ENCODE data around the gene FLG.
"Not testable (repeated sequence)": the region's sequence is repeated elsewhere in the genome, so short reads cannot be mapped to it uniquely, and the experiment has no call there.

FLG gene

GRCh38 chr1:152325111-152325510, at the start of gene FLG:
TSS of gene FLG (minus strand) at chr1:152325239. CDS start at chr1:152315456, 9,783 bp downstream.
- no peak for DNase-seq

- no peak for DNase-seq
Measured at GRCh38 chr1:152374451-152374850, 49.4 kb upstream of the FLG start.

GRCh38 chr1:152372672-152373071, 47.6 kb upstream of the FLG start:
- DNase-seq, result no peak

GRCh38 chr1:152367436-152367835, 42.4 kb upstream of the FLG start:
- no peak for DNase-seq

- DNase-seq, result no peak
Measured at GRCh38 chr1:152359906-152360305, 34.9 kb upstream of the FLG start, which contains the start of gene FLG2. TSS of gene FLG2 (minus strand) at chr1:152360006. CDS start at chr1:152358884, 1,122 bp downstream.

- DNase-seq, result no peak
Measured at GRCh38 chr1:152356736-152357135, 31.7 kb upstream of the FLG start.

- no peak for DNase-seq
Measured at GRCh38 chr1:152349611-152350010, 24.6 kb upstream of the FLG start.

GRCh38 chr1:152348447-152348846, 23.4 kb upstream of the FLG start:
- DNase-seq, result no peak

- peak; percentile 13 for DNase-seq
Measured at GRCh38 chr1:152347116-152347728, 22.2 kb upstream of the FLG start.

GRCh38 chr1:152344438-152344837, 19.4 kb upstream of the FLG start:
- no peak for DNase-seq

- no peak for DNase-seq
Measured at GRCh38 chr1:152343006-152343405, 18.0 kb upstream of the FLG start.

- DNase-seq, result no peak
Measured at GRCh38 chr1:152335399-152335798, 10.4 kb upstream of the FLG start.

- no peak for DNase-seq
Measured at GRCh38 chr1:152328801-152329391, 3.9 kb upstream of the FLG start.

GRCh38 chr1:152313970-152314369, 11.1 kb downstream of the FLG start:
- no peak for DNase-seq

GRCh38 chr1:152313319-152313801, 11.7 kb downstream of the FLG start:
- DNase-seq, result no peak

- not testable (repeated sequence) for DNase-seq
Measured at GRCh38 chr1:152312169-152312568, 12.9 kb downstream of the FLG start.

GRCh38 chr1:152309955-152310354, 15.1 kb downstream of the FLG start:
- DNase-seq, result no peak

GRCh38 chr1:152309320-152309901, 15.6 kb downstream of the FLG start:
- not testable (repeated sequence) for DNase-seq

GRCh38 chr1:152308758-152309157, 16.3 kb downstream of the FLG start:
- not testable (repeated sequence) for DNase-seq

- not testable (repeated sequence) for DNase-seq
Measured at GRCh38 chr1:152307970-152308369, 17.1 kb downstream of the FLG start.

GRCh38 chr1:152306123-152306522, 18.9 kb downstream of the FLG start:
- DNase-seq, result not testable (repeated sequence)

GRCh38 chr1:152304773-152305172, 20.3 kb downstream of the FLG start:
- DNase-seq, result not testable (repeated sequence)

GRCh38 chr1:152303139-152303872, 21.7 kb downstream of the FLG start:
- not testable (repeated sequence) for DNase-seq
